ENCODE results near the gene PIK3AP1. TPM values are rescaled to one million over a fixed set of nuclear protein-coding genes. Genes with fewer than 3 reads are reported as not detected.

Gene PIK3AP1
- total and polyA plus RNA-seq, 2 of the 13 experiments (the other 11 are each of a cell fraction or from before 2014, with no cell fraction given), result 3.6 to 13.8 TPM

DNA sequence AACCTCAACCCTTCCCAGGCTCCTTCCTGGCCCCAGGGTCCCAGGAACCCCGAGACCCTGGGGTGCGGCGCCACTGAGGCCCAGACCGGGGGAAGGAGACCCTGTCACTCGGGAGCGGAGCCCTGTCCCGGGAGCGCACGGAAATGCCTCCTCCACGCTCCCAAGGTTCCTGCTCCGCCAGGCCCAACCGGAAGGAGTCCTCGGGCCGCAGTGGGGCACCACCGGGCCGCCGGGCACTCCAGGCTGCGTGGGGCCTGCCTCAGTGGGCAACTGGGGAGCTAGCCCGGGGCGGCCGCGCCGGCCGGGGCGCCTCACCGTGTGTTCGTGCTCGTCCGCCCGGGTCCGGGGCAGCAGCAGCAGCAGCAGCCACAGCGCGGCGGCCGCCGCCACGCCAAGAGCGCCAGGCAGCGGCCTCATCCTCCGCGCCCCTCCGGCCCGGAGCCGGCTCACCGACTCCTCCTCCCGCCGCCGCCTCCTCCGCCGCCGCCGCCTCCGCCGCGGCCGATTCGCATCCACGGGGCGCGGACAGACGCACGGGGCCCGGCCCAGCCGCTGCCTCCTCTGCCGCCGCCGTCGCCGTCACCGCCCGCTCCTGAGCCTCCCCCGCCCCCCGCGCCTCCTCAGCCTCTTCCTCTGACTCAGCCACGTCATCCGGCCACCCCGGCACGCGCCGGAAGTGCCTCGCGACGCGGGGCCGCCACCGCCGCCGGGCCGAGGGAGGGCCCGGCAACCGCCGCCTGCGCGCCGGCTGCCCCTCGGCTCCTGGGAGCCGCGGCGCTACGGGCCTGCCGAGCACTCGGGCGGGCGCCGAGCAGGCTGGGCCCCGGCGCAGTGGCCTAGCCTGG lies 133.7 kb downstream of the PIK3AP1 start, which contains the start of gene TM9SF3 (continued):
- TF ChIP-seq, protein P1, sequence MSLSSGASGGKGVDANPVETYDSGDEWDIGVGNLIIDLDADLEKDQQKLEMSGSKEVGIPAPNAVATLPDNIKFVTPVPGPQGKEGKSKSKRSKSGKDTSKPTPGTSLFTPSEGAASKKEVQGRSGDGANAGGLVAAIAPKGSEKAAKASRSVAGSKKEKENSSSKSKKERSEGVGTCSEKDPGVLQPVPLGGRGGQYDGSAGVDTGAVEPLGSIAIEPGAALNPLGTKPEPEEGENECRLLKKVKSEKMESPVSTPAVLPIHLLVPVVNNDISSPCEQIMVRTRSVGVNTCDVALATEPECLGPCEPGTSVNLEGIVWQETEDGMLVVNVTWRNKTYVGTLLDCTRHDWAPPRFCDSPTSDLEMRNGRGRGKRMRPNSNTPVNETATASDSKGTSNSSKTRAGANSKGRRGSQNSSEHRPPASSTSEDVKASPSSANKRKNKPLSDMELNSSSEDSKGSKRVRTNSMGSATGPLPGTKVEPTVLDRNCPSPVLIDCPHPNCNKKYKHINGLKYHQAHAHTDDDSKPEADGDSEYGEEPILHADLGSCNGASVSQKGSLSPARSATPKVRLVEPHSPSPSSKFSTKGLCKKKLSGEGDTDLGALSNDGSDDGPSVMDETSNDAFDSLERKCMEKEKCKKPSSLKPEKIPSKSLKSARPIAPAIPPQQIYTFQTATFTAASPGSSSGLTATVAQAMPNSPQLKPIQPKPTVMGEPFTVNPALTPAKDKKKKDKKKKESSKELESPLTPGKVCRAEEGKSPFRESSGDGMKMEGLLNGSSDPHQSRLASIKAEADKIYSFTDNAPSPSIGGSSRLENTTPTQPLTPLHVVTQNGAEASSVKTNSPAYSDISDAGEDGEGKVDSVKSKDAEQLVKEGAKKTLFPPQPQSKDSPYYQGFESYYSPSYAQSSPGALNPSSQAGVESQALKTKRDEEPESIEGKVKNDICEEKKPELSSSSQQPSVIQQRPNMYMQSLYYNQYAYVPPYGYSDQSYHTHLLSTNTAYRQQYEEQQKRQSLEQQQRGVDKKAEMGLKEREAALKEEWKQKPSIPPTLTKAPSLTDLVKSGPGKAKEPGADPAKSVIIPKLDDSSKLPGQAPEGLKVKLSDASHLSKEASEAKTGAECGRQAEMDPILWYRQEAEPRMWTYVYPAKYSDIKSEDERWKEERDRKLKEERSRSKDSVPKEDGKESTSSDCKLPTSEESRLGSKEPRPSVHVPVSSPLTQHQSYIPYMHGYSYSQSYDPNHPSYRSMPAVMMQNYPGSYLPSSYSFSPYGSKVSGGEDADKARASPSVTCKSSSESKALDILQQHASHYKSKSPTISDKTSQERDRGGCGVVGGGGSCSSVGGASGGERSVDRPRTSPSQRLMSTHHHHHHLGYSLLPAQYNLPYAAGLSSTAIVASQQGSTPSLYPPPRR (CRISPR knock-in tag; IDR thresholded peaks at IDR 0.05; ENCODE audit: borderline replicate concordance), result 0 out of 2 replicates have a peak, but pooled peaks have one; percentile 42
- TF ChIP-seq MYC (CRISPR knock-in tag; IDR thresholded peaks at IDR 0.05; ENCODE audit: borderline replicate concordance) (peak; percentile 63; the same call in 1 of the 2 replicates), ZNF776 (CRISPR knock-in tag; IDR thresholded peaks at IDR 0.05) (peak; percentile 19; the same call in 1 of the 2 replicates), ZBTB7B (CRISPR knock-in tag; IDR thresholded peaks at IDR 0.05) (no peak), KDM5B (CRISPR knock-in tag; IDR thresholded peaks at IDR 0.05; ENCODE audit: borderline replicate concordance) (0 out of 2 replicates have a peak, but pooled peaks have one; percentile 13), HDAC2 (CRISPR knock-in tag; IDR thresholded peaks at IDR 0.05) (peak; percentile 25; the same call in 1 of the 2 replicates)
- TF ChIP-seq, protein P2, sequence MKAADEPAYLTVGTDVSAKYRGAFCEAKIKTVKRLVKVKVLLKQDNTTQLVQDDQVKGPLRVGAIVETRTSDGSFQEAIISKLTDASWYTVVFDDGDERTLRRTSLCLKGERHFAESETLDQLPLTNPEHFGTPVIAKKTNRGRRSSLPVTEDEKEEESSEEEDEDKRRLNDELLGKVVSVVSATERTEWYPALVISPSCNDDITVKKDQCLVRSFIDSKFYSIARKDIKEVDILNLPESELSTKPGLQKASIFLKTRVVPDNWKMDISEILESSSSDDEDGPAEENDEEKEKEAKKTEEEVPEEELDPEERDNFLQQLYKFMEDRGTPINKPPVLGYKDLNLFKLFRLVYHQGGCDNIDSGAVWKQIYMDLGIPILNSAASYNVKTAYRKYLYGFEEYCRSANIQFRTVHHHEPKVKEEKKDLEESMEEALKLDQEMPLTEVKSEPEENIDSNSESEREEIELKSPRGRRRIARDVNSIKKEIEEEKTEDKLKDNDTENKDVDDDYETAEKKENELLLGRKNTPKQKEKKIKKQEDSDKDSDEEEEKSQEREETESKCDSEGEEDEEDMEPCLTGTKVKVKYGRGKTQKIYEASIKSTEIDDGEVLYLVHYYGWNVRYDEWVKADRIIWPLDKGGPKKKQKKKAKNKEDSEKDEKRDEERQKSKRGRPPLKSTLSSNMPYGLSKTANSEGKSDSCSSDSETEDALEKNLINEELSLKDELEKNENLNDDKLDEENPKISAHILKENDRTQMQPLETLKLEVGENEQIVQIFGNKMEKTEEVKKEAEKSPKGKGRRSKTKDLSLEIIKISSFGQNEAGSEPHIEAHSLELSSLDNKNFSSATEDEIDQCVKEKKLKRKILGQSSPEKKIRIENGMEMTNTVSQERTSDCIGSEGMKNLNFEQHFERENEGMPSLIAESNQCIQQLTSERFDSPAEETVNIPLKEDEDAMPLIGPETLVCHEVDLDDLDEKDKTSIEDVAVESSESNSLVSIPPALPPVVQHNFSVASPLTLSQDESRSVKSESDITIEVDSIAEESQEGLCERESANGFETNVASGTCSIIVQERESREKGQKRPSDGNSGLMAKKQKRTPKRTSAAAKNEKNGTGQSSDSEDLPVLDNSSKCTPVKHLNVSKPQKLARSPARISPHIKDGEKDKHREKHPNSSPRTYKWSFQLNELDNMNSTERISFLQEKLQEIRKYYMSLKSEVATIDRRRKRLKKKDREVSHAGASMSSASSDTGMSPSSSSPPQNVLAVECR (CRISPR knock-in tag; IDR thresholded peaks at IDR 0.05; ENCODE audit: borderline replicate concordance), result peak; percentile 51
- TF ChIP-seq, protein P3, sequence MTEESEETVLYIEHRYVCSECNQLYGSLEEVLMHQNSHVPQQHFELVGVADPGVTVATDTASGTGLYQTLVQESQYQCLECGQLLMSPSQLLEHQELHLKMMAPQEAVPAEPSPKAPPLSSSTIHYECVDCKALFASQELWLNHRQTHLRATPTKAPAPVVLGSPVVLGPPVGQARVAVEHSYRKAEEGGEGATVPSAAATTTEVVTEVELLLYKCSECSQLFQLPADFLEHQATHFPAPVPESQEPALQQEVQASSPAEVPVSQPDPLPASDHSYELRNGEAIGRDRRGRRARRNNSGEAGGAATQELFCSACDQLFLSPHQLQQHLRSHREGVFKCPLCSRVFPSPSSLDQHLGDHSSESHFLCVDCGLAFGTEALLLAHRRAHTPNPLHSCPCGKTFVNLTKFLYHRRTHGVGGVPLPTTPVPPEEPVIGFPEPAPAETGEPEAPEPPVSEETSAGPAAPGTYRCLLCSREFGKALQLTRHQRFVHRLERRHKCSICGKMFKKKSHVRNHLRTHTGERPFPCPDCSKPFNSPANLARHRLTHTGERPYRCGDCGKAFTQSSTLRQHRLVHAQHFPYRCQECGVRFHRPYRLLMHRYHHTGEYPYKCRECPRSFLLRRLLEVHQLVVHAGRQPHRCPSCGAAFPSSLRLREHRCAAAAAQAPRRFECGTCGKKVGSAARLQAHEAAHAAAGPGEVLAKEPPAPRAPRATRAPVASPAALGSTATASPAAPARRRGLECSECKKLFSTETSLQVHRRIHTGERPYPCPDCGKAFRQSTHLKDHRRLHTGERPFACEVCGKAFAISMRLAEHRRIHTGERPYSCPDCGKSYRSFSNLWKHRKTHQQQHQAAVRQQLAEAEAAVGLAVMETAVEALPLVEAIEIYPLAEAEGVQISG (CRISPR knock-in tag; IDR thresholded peaks at IDR 0.05), result peak; percentile 68; the same call in 1 of the 2 replicates
- TF ChIP-seq, protein P4, sequence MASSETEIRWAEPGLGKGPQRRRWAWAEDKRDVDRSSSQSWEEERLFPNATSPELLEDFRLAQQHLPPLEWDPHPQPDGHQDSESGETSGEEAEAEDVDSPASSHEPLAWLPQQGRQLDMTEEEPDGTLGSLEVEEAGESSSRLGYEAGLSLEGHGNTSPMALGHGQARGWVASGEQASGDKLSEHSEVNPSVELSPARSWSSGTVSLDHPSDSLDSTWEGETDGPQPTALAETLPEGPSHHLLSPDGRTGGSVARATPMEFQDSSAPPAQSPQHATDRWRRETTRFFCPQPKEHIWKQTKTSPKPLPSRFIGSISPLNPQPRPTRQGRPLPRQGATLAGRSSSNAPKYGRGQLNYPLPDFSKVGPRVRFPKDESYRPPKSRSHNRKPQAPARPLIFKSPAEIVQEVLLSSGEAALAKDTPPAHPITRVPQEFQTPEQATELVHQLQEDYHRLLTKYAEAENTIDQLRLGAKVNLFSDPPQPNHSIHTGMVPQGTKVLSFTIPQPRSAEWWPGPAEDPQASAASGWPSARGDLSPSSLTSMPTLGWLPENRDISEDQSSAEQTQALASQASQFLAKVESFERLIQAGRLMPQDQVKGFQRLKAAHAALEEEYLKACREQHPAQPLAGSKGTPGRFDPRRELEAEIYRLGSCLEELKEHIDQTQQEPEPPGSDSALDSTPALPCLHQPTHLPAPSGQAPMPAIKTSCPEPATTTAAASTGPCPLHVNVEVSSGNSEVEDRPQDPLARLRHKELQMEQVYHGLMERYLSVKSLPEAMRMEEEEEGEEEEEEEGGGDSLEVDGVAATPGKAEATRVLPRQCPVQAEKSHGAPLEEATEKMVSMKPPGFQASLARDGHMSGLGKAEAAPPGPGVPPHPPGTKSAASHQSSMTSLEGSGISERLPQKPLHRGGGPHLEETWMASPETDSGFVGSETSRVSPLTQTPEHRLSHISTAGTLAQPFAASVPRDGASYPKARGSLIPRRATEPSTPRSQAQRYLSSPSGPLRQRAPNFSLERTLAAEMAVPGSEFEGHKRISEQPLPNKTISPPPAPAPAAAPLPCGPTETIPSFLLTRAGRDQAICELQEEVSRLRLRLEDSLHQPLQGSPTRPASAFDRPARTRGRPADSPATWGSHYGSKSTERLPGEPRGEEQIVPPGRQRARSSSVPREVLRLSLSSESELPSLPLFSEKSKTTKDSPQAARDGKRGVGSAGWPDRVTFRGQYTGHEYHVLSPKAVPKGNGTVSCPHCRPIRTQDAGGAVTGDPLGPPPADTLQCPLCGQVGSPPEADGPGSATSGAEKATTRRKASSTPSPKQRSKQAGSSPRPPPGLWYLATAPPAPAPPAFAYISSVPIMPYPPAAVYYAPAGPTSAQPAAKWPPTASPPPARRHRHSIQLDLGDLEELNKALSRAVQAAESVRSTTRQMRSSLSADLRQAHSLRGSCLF (CRISPR knock-in tag; IDR thresholded peaks at IDR 0.05; ENCODE audit: borderline replicate concordance), result no peak
